AG10803 (cell line): ENCODE results near the gene ARHGEF11.

Source experiments
- DNase-seq: peaks from one replicate; pipeline ENCODE4 v3.0.0; 2010; ENCODE audit warnings: low read depth
- H3K4me3 ChIP-seq: 2 replicates; pipeline ENCODE4 v1.5.1; 2011; ENCODE audit warnings: mild to moderate bottlenecking, low read length, control low read depth
- TF ChIP-seq, protein P1 (sequence below): conservative IDR thresholded peaks from 2 replicates; pipeline ENCODE4 v1.5.1; 2011; ENCODE audit warnings: mild to moderate bottlenecking, low read length, control low read depth, inconsistent platforms

Gene ARHGEF11

DNA sequence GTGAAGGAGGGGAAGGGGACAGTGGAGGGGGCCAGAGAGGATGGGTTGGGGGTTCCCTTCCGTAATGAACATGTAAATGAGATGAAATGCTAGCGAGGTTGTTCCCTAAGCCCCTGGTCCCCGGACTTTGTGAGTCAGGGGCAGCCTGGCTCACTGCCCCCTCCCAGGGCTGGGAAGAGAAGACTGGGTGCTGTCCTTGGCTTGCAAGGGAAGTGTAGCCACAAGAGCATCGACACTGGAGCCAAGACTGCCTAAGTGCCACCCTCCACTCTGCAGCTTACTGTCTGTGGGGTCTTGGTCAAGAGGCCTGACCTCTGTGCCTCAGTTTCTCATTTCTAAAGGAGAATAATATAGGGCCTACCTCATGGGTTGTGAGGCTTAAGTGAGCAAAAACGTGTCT, 151.5 kb downstream of the ARHGEF11 start:
- DNase-seq = no peak
- peak overlapping the region; percentile 56 for H3K4me3 ChIP-seq
- TF ChIP-seq, protein P1, sequence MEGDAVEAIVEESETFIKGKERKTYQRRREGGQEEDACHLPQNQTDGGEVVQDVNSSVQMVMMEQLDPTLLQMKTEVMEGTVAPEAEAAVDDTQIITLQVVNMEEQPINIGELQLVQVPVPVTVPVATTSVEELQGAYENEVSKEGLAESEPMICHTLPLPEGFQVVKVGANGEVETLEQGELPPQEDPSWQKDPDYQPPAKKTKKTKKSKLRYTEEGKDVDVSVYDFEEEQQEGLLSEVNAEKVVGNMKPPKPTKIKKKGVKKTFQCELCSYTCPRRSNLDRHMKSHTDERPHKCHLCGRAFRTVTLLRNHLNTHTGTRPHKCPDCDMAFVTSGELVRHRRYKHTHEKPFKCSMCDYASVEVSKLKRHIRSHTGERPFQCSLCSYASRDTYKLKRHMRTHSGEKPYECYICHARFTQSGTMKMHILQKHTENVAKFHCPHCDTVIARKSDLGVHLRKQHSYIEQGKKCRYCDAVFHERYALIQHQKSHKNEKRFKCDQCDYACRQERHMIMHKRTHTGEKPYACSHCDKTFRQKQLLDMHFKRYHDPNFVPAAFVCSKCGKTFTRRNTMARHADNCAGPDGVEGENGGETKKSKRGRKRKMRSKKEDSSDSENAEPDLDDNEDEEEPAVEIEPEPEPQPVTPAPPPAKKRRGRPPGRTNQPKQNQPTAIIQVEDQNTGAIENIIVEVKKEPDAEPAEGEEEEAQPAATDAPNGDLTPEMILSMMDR = no peak

- peak within 1 kb of the TSS; percentile 56 for H3K4me3 ChIP-seq
- TF ChIP-seq, protein P1 = no peak
- DNase-seq = no peak
Observed at GRCh38 chr1:156893048-156893953, 152.2 kb downstream of the ARHGEF11 start, which contains the start of gene PEAR1. TSS of gene PEAR1 (plus strand) at chr1:156893718. CDS start at chr1:156903927, 10,209 bp downstream.

- TF ChIP-seq, protein P1 = peak; percentile 77
- DNase-seq = peak; percentile 83
- peak overlapping the region; percentile 42 for H3K4me3 ChIP-seq
Observed at GRCh38 chr1:156892190-156893047, 153.1 kb downstream of the ARHGEF11 start.

DNA sequence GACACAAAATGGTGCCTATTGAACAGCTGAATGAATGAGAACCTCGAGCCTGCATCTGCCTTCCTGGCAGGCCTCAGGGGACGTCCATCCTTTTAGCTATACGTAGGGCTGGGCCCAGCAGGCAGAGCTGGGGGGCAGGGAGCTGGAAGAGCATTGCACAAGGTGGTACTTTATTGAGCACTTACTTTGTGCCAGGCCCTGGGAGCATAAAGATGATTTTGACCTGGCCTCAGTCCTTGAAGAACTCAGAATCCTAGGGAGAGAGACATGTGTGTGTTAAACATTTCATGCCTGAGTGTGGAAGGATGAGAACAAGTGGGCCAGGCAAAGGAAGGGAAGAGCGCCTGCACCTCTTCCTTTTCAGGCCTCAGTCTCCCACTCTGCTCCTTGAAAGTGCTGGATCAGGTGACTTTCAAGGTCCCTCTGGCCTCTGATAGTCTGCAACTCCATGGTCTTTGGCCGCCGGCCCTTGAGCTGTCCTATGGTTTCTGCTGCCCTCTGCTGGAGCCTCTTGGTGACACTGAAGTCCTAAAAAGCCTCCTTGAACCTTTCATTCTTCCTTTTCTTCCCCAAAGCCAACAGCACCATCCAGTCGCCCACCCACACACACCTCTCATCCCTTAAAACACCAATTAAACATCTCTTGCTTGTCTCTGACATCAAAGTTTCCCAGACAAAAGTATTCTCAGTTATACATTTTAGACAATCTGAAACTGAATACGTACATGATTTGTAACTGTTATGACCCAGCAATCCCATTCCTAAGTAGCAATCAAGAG, 155.6 kb downstream of the ARHGEF11 start:
- TF ChIP-seq, protein P1 = peak; percentile 91
- H3K4me3 ChIP-seq = no peak overlapping the region
- DNase-seq = peak; percentile 71

DNA sequence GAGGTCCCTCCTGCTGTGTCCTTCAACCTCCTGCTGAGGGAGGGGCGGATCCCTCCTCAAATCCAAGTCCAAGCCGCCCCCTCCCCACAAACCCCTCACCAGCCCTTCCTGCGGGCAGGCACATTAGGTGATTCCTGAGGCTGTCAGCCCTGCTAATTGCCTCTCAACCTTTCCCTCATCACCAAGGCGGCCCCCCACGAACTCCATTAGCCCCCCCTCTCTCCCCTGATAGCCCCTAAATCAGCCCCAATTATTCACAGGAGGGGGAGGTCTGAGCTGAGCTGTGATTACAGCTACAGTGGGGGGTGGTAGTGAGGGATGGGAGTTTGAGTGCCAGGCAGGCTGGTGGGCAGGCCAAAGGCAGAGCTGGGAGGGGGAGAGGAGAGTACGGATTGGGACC, 157.8 kb downstream of the ARHGEF11 start:
- no peak overlapping the region for H3K4me3 ChIP-seq
- DNase-seq = no peak
- TF ChIP-seq, protein P1 = no peak

- TF ChIP-seq, protein P1 = no peak
- H3K4me3 ChIP-seq = no peak overlapping the region
- no peak for DNase-seq
Observed at GRCh38 chr1:156887317-156887716, 158.2 kb downstream of the ARHGEF11 start.
